Neutrophil (primary cell): ENCODE data around the gene TMEM17.

Experiments used
- H3K27ac ChIP-seq: fragments of 200-600 bp; sonication (generic); 2 replicates; pipeline ENCODE4 v1.5.1; 2016; ENCODE audit warnings: mild to moderate bottlenecking, moderate library complexity
- H3K27me3 ChIP-seq: fragments of 200-600 bp; sonication (generic); 2 replicates; pipeline ENCODE4 v1.6.0; 2016; ENCODE audit warnings: mild to moderate bottlenecking
- H3K36me3 ChIP-seq: fragments of 200-600 bp; sonication (generic); 2 replicates; pipeline ENCODE4 v1.5.1; 2017
- H3K4me1 ChIP-seq, 2 experiments: fragments of 200-600 bp in 1 of 2; sonication (generic) in 1 of 2; 1 replicate in 1 of 2; 2 replicates in 1 of 2; pipeline versions ENCODE4 v1.5.1 to v1.6.1; 2013 to 2016; ENCODE audit warnings: low read depth in 1 of 2, low read length in 1 of 2, mild to moderate bottlenecking in 1 of 2, moderate library complexity in 1 of 2; ENCODE audit not compliant: control insufficient read depth in 1 of 2, insufficient read depth in 1 of 2
- H3K4me3 ChIP-seq, 2 experiments: fragments of 200-600 bp in 1 of 2; sonication (generic) in 1 of 2; 1 replicate in 1 of 2; 2 replicates in 1 of 2; pipeline ENCODE4 v1.5.1; 2013 to 2016; ENCODE audit warnings: low read depth in 1 of 2, low read length in 1 of 2, mild to moderate bottlenecking in 1 of 2, moderate library complexity in 1 of 2
- H3K9me3 ChIP-seq: fragments of 200-600 bp; sonication (generic); 2 replicates; pipeline ENCODE4 v1.5.1; 2016
- TF ChIP-seq, protein P1 (sequence below): fragments of 200-600 bp; sonication (generic); IDR thresholded peaks from 2 replicates; pipeline ENCODE4 v1.5.1; 2016; ENCODE audit warnings: antibody characterized with exemption

Gene TMEM17

DNA sequence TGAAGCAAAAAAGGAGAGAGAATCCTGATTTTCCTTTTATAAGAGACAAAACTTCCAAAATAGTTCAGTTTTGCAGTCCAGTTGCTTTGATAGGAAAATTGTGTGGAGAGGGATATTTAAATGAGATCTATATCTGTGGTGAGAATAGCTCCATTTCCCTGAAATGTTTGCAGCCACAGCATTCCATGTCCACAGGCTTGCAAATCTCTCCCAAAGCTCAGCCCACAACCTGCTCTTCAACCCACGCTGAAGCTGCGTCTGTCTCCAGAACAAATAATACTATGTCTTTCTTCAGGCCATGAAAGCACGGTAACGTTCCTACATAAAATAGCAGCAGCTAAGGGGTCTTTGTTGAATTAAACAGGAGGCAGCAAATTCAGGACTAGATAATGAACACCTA lies 31.8 kb downstream of the TMEM17 start:
- Histone ChIP-seq H3K9me3 (no peaks in the 10 kb centered on the region), H3K27me3 (peaks cover 7% of the 10 kb centered on the region), H3K4me1 (peaks cover 6 to 24% of the 10 kb centered on the region in 2 experiments), H3K4me3 (no peak overlapping the region), H3K27ac (no peak overlapping the region), H3K36me3 (no peaks in the 10 kb centered on the region)
- TF ChIP-seq, protein P1, sequence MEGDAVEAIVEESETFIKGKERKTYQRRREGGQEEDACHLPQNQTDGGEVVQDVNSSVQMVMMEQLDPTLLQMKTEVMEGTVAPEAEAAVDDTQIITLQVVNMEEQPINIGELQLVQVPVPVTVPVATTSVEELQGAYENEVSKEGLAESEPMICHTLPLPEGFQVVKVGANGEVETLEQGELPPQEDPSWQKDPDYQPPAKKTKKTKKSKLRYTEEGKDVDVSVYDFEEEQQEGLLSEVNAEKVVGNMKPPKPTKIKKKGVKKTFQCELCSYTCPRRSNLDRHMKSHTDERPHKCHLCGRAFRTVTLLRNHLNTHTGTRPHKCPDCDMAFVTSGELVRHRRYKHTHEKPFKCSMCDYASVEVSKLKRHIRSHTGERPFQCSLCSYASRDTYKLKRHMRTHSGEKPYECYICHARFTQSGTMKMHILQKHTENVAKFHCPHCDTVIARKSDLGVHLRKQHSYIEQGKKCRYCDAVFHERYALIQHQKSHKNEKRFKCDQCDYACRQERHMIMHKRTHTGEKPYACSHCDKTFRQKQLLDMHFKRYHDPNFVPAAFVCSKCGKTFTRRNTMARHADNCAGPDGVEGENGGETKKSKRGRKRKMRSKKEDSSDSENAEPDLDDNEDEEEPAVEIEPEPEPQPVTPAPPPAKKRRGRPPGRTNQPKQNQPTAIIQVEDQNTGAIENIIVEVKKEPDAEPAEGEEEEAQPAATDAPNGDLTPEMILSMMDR: no peak

DNA sequence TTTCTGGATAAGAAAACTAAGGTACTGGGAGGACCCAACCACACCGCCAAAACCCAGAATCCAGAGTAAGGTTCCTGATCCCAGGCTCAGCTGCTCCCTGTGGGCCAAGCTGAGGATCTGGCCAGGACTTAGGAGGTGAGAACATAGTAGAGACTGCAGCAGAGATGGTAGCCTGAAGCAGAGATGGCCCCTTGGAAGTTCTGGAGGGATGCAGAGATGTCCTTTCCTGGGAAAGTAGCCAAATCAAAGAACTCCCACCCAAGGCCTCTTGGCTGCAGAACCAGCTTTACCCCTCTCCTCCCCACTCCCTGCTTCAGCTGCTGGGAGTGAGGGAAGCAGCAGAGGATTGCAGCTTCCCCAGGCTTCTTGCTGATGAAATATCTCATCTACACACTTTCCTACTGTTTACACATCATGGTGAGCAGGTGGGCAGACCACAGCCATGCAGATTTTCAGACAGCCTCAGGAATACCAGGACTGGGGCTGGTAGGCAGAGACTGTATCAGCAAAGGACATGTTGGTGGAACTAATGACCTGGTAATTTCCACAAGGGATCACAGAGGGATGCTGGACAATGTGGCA lies 32.7 kb downstream of the TMEM17 start:
- TF ChIP-seq, protein P1: no peak
- Histone ChIP-seq H3K4me3 (no peak overlapping the region), H3K36me3 (no peaks in the 10 kb centered on the region), H3K27me3 (peaks cover 7% of the 10 kb centered on the region), H3K4me1 (peaks cover 5 to 24% of the 10 kb centered on the region in 2 experiments), H3K27ac (no peak overlapping the region), H3K9me3 (no peaks in the 10 kb centered on the region)

DNA sequence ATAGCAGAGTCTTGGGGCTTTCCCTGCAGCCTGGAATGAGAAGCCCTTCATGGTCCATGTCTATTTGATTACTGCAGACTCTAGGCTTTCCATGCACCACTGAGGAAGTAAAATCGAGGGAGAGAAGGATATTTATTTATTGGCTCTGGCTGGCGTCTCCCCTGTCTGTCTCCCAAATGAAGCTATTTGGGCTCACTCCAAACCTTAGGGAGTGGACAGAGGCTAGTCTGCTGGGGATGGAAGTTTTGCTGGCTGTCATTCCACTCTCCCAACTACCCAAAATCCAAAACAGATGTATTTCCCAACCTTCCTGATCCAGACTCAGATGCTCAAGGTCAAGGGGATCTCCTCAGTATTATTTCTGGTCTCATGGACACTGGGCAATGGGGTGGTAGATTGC lies 33.7 kb downstream of the TMEM17 start:
- Histone ChIP-seq H3K27me3 (peaks cover 7% of the 10 kb centered on the region), H3K27ac (no peak overlapping the region), H3K36me3 (no peaks in the 10 kb centered on the region), H3K9me3 (no peaks in the 10 kb centered on the region), H3K4me1 (peaks cover 0 to 21% of the 10 kb centered on the region in 2 experiments), H3K4me3 (no peak overlapping the region)
- TF ChIP-seq, protein P1: no peak

DNA sequence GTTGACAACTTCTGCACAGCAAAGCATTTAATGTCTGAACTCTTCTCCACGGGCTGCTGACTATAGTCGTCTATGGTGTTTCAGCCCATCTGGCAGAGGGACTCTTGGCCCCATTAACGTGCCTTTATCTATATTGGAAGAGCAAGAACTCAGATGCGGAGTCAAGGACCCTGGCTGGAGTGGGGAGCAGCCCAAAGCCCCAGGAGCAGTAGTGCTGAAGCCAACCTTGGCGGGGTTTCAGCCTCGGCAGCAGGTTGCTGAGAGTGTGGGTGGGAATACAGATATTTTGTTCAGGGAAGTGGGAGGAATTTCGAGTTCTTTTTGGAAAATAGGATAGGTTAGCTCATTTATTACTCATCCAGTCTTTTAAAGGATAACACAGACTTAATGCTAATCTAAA lies 34.2 kb downstream of the TMEM17 start:
- TF ChIP-seq, protein P1: no peak
- H3K27ac ChIP-seq: no peak overlapping the region
- H3K9me3 ChIP-seq: no peaks in the 10 kb centered on the region
- no peaks in the 10 kb centered on the region for H3K36me3 ChIP-seq
- peaks cover 4 to 26% of the 10 kb centered on the region in 2 experiments for H3K4me1 ChIP-seq
- H3K4me3 ChIP-seq: no peak overlapping the region
- peaks cover 7% of the 10 kb centered on the region for H3K27me3 ChIP-seq

DNA sequence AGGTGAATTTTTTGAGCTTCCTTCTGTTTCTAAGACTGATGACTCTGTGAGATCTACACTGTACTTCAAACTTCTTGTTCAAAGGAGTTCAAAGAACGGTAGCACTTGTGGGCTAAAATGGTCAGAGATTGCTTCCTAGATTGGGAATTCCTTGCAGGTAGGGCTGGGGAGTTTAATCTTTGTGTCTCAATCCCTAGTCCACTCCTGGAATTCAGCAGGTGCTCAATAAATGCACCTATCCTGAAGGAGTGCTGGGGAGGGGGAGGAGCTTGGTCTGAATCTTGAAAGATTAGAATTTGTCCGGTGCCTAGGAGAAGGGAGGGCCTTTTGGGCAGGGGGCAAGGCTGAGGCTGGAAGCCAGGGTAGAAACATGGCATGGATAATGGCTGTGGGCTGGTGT lies 34.6 kb downstream of the TMEM17 start:
- Histone ChIP-seq H3K9me3 (no peaks in the 10 kb centered on the region), H3K4me3 (no peak overlapping the region), H3K27me3 (peaks cover 7% of the 10 kb centered on the region), H3K36me3 (no peaks in the 10 kb centered on the region), H3K4me1 (peaks cover 7 to 30% of the 10 kb centered on the region in 2 experiments), H3K27ac (no peak overlapping the region)
- TF ChIP-seq, protein P1: no peak
